Measurements from ENCODE around the gene FMNL2.

FMNL2 gene

GRCh38 chr2:152413228-152414030, 78.5 kb downstream of the FMNL2 start:
- DNase-seq (ENCODE audit: insufficient read length, low spot score) (no peak), FAIRE-seq (no peak)
- no peak for TF ChIP-seq PAX5 (IDR thresholded peaks at IDR 0.05; ENCODE audit: insufficient read depth, low read length, severe bottlenecking)
- TF ChIP-seq POU2F2 (IDR thresholded peaks at IDR 0.05; ENCODE audit: low read depth, low read length) = no peak
- no peak for TF ChIP-seq POLR2AphosphoS5 (IDR thresholded peaks at IDR 0.05; ENCODE audit: low read depth, low read length)
- no peak for TF ChIP-seq TAF1 (IDR thresholded peaks at IDR 0.05; ENCODE audit: low read depth, low read length)
- TF ChIP-seq POLR2A (IDR thresholded peaks at IDR 0.05; ENCODE audit: low read depth, low read length) = no peak
- no peak for TF ChIP-seq SPI1 (IDR thresholded peaks at IDR 0.05; ENCODE audit: low read depth, low read length)

- FAIRE-seq (no peak), DNase-seq (ENCODE audit: insufficient read length, low spot score) (no peak)
- no peak for TF ChIP-seq POU2F2 (IDR thresholded peaks at IDR 0.05; ENCODE audit: low read depth, low read length)
- no peak for TF ChIP-seq PAX5 (IDR thresholded peaks at IDR 0.05; ENCODE audit: insufficient read depth, low read length, severe bottlenecking)
- TF ChIP-seq SPI1 (IDR thresholded peaks at IDR 0.05; ENCODE audit: low read depth, low read length) = no peak
- no peak for TF ChIP-seq TAF1 (IDR thresholded peaks at IDR 0.05; ENCODE audit: low read depth, low read length)
Measured at GRCh38 chr2:152415231-152415642, 80.3 kb downstream of the FMNL2 start.

GRCh38 chr2:152415796-152416195, 80.8 kb downstream of the FMNL2 start:
- DNase-seq (ENCODE audit: insufficient read length, low spot score) (no peak), FAIRE-seq (no peak)
- TF ChIP-seq PAX5 (IDR thresholded peaks at IDR 0.05; ENCODE audit: insufficient read depth, low read length, severe bottlenecking) (no peak), TAF1 (IDR thresholded peaks at IDR 0.05; ENCODE audit: low read depth, low read length) (no peak), POLR2A (IDR thresholded peaks at IDR 0.05; ENCODE audit: low read depth, low read length) (no peak), SPI1 (IDR thresholded peaks at IDR 0.05; ENCODE audit: low read depth, low read length) (no peak), POLR2AphosphoS5 (IDR thresholded peaks at IDR 0.05; ENCODE audit: low read depth, low read length) (no peak), POU2F2 (IDR thresholded peaks at IDR 0.05; ENCODE audit: low read depth, low read length) (no peak)

- DNase-seq (ENCODE audit: insufficient read length, low spot score) = no peak
- FAIRE-seq = no peak
- TF ChIP-seq POLR2AphosphoS5 (IDR thresholded peaks at IDR 0.05; ENCODE audit: low read depth, low read length) = no peak
Measured at GRCh38 chr2:152418688-152419087, 83.7 kb downstream of the FMNL2 start.

- no peak for TF ChIP-seq POU2F2 (IDR thresholded peaks at IDR 0.05; ENCODE audit: low read depth, low read length)
- TF ChIP-seq POLR2A (IDR thresholded peaks at IDR 0.05; ENCODE audit: low read depth, low read length) = no peak
- no peak for TF ChIP-seq SPI1 (IDR thresholded peaks at IDR 0.05; ENCODE audit: low read depth, low read length)
- no peak for TF ChIP-seq TAF1 (IDR thresholded peaks at IDR 0.05; ENCODE audit: low read depth, low read length)
- TF ChIP-seq PAX5 (IDR thresholded peaks at IDR 0.05; ENCODE audit: insufficient read depth, low read length, severe bottlenecking) = no peak
- no peak for DNase-seq (ENCODE audit: insufficient read length, low spot score)
- no peak for FAIRE-seq
Measured at GRCh38 chr2:152419944-152420343, 85.0 kb downstream of the FMNL2 start.

GRCh38 chr2:152420363-152420762, 85.4 kb downstream of the FMNL2 start:
- no peak for DNase-seq (ENCODE audit: insufficient read length, low spot score)
- TF ChIP-seq PAX5 (IDR thresholded peaks at IDR 0.05; ENCODE audit: insufficient read depth, low read length, severe bottlenecking) (no peak), POU2F2 (IDR thresholded peaks at IDR 0.05; ENCODE audit: low read depth, low read length) (no peak), TAF1 (IDR thresholded peaks at IDR 0.05; ENCODE audit: low read depth, low read length) (no peak), SPI1 (IDR thresholded peaks at IDR 0.05; ENCODE audit: low read depth, low read length) (no peak), POLR2AphosphoS5 (IDR thresholded peaks at IDR 0.05; ENCODE audit: low read depth, low read length) (no peak), POLR2A (IDR thresholded peaks at IDR 0.05; ENCODE audit: low read depth, low read length) (no peak)
- no peak for FAIRE-seq

- TF ChIP-seq SPI1 (IDR thresholded peaks at IDR 0.05; ENCODE audit: low read depth, low read length) (0 out of 2 replicates have a peak, but pooled peaks have one; percentile 5), POLR2A (IDR thresholded peaks at IDR 0.05; ENCODE audit: low read depth, low read length) (no peak), PAX5 (IDR thresholded peaks at IDR 0.05; ENCODE audit: insufficient read depth, low read length, severe bottlenecking) (no peak), TAF1 (IDR thresholded peaks at IDR 0.05; ENCODE audit: low read depth, low read length) (no peak), POLR2AphosphoS5 (IDR thresholded peaks at IDR 0.05; ENCODE audit: low read depth, low read length) (no peak)
- FAIRE-seq (no peak), DNase-seq (ENCODE audit: insufficient read length, low spot score) (no peak)
Measured at GRCh38 chr2:152420936-152421335, 86.0 kb downstream of the FMNL2 start.

GRCh38 chr2:152421521-152422370, 86.8 kb downstream of the FMNL2 start:
- FAIRE-seq (no peak), DNase-seq (ENCODE audit: insufficient read length, low spot score) (no peak)

GRCh38 chr2:152423684-152424083, 88.7 kb downstream of the FMNL2 start:
- DNase-seq (ENCODE audit: insufficient read length, low spot score) (no peak), FAIRE-seq (no peak)
- TF ChIP-seq POLR2A (IDR thresholded peaks at IDR 0.05; ENCODE audit: low read depth, low read length) = no peak
- no peak for TF ChIP-seq POLR2AphosphoS5 (IDR thresholded peaks at IDR 0.05; ENCODE audit: low read depth, low read length)
- no peak for TF ChIP-seq SPI1 (IDR thresholded peaks at IDR 0.05; ENCODE audit: low read depth, low read length)
- no peak for TF ChIP-seq POU2F2 (IDR thresholded peaks at IDR 0.05; ENCODE audit: low read depth, low read length)
- TF ChIP-seq PAX5 (IDR thresholded peaks at IDR 0.05; ENCODE audit: insufficient read depth, low read length, severe bottlenecking) = no peak
- TF ChIP-seq TAF1 (IDR thresholded peaks at IDR 0.05; ENCODE audit: low read depth, low read length) = no peak

More at GRCh38 chr2:152421521-152422370, 86.8 kb downstream of the FMNL2 start:
- TF ChIP-seq SPI1 (IDR thresholded peaks at IDR 0.05; ENCODE audit: low read depth, low read length) (no peak), TAF1 (IDR thresholded peaks at IDR 0.05; ENCODE audit: low read depth, low read length) (no peak), POU2F2 (IDR thresholded peaks at IDR 0.05; ENCODE audit: low read depth, low read length) (no peak), PAX5 (IDR thresholded peaks at IDR 0.05; ENCODE audit: insufficient read depth, low read length, severe bottlenecking) (no peak), POLR2AphosphoS5 (IDR thresholded peaks at IDR 0.05; ENCODE audit: low read depth, low read length) (no peak), POLR2A (IDR thresholded peaks at IDR 0.05; ENCODE audit: low read depth, low read length) (no peak)
